GM12878 (cell line): Measurements from ENCODE around the gene SCYGR1. TPM values are rescaled to one million over a fixed set of nuclear protein-coding genes. Genes with fewer than 3 reads are reported as not detected.

Experiments used
- ATAC-seq: fragments of 200-7000 bp; cut with Tn5 transposase; 3 replicates; pipeline ENCODE4 v1.9.1; 2020; ENCODE audit warnings: mild to moderate bottlenecking, moderate library complexity
- BruUV-seq: library from RNA; stranded (reverse); fragments of 400-500 nt; replicated peaks from 2 replicates; lab custom pipeline; 2021; lab: Mats Ljungman, UMichigan
- CTCF ChIA-PET: fragments of 300-600 bp; sonication (Branson Sonifier 250); formaldehyde crosslinking; extraction: SDS; loops from one replicate; lab custom pipeline; 2021; ENCODE audit warnings: inconsistent platforms; lab: Yijun Ruan, JAX
- POLR2A ChIA-PET: fragments of 350-600 bp; formaldehyde crosslinking; extraction: SDS; loops from one replicate; lab custom pipeline; 2021; ENCODE audit warnings: inconsistent platforms; lab: Charles Lee
- RAD21 ChIA-PET: fragments of 300-600 bp; sonication (Branson Sonifier 250); formaldehyde crosslinking; loops from one replicate; lab custom pipeline; 2023; ENCODE audit warnings: antibody characterized with exemption; ENCODE audit not compliant: unreplicated experiment; lab: Charles Lee
- SMC1A ChIA-PET: fragments of 300-600 bp; sonication (Branson Sonifier 250); formaldehyde crosslinking; loops from one replicate; lab custom pipeline; 2023; ENCODE audit not compliant: unreplicated experiment, uncharacterized antibody; lab: Charles Lee
- DNase-seq: peaks from one replicate; pipeline ENCODE4 v3.0.0-alpha.2; 2011; ENCODE audit warnings: low read depth, low spot score
- FAIRE-seq: peaks from 3 replicates; lab custom pipeline; 2011; peaks lifted over from hg19 to GRCh38; lab: Jason Lieb, UNC
- H2AFZ ChIP-seq: 2 replicates; pipeline ENCODE4 v1.6.0; 2011; ENCODE audit warnings: low read depth, low read length, control low read depth; ENCODE audit not compliant: control insufficient read depth
- H3K27ac ChIP-seq: 2 replicates; pipeline ENCODE4 v1.5.1; 2011; ENCODE audit warnings: control low read depth; ENCODE audit not compliant: control insufficient read depth, insufficient read depth
- H3K27me3 ChIP-seq, 2 experiments: replicated peaks in 1 of 2; 2 replicates each; pipeline versions ENCODE4 v1.6.0 to v1.6.1; 2011; ENCODE audit warnings: low read length in 1 of 2; ENCODE audit not compliant: control insufficient read depth in 2 of 2, insufficient read depth in 2 of 2
- H3K36me3 ChIP-seq, 2 experiments: 2 replicates each; pipeline ENCODE4 v1.5.1; 2011; ENCODE audit warnings: low read length in 1 of 2; ENCODE audit not compliant: control insufficient read depth in 2 of 2, insufficient read depth in 2 of 2
- H3K4me1 ChIP-seq: 2 replicates; pipeline ENCODE4 v1.6.1; 2011; ENCODE audit warnings: mild to moderate bottlenecking, low read length, moderate library complexity, mixed read lengths; ENCODE audit not compliant: control insufficient read depth, insufficient read depth
- H3K4me2 ChIP-seq: 2 replicates; pipeline ENCODE4 v1.6.0; 2011; ENCODE audit warnings: control low read depth; ENCODE audit not compliant: control insufficient read depth, insufficient read depth
- H3K4me3 ChIP-seq: fragments of 200-600 bp; sonication (generic); 2 replicates; pipeline ENCODE4 v1.5.1; 2016
- H3K79me2 ChIP-seq: 2 replicates; pipeline ENCODE4 v1.6.0; 2011; ENCODE audit warnings: low read length; ENCODE audit not compliant: control insufficient read depth, insufficient read depth
- H3K9ac ChIP-seq: 2 replicates; pipeline ENCODE4 v1.8.0; 2011; ENCODE audit warnings: low read length, control low read depth, mixed read lengths; ENCODE audit not compliant: control insufficient read depth, insufficient read depth
- H3K9me3 ChIP-seq: replicated peaks from 3 replicates; pipeline ENCODE4 v1.5.1; 2011; ENCODE audit warnings: mild to moderate bottlenecking, low read length; ENCODE audit not compliant: control insufficient read depth, insufficient read depth
- H4K20me1 ChIP-seq: 2 replicates; pipeline ENCODE4 v1.6.0; 2011; ENCODE audit not compliant: control insufficient read depth, insufficient read depth
- ASH2L ChIP-seq: fragments of 300-600, 200-600 bp; sonication (generic); IDR thresholded peaks from 2 replicates; pipeline ENCODE4 v1.6.1; 2017; ENCODE audit warnings: low read depth, mild to moderate bottlenecking, borderline replicate concordance
- ATF2 ChIP-seq: IDR thresholded peaks from 2 replicates; pipeline ENCODE4 v1.6.1; 2012; ENCODE audit warnings: low read length, inconsistent platforms
- BHLHE40 ChIP-seq, 2 experiments: fragments of 450-650 bp in 1 of 2; IDR thresholded peaks; 2 replicates each; pipeline ENCODE4 v1.6.1; 2011 to 2017; ENCODE audit warnings: low read depth in 2 of 2, borderline replicate concordance in 1 of 2, improper control_type of control experiment in 1 of 2, low read length in 1 of 2, mild to moderate bottlenecking in 1 of 2
- ESRRA ChIP-seq: IDR thresholded peaks from 2 replicates; pipeline ENCODE4 v1.6.1; 2012; ENCODE audit warnings: mild to moderate bottlenecking, low read length, improper control_type of control experiment
- PKNOX1 ChIP-seq: fragments of 450-650 bp; IDR thresholded peaks from 2 replicates; pipeline ENCODE4 v1.6.1; 2016; ENCODE audit warnings: mild to moderate bottlenecking
- RBBP5 ChIP-seq: fragments of 200-600 bp; sonication (generic); conservative IDR thresholded peaks from 2 replicates; pipeline ENCODE4 v1.6.1; 2016
- RELA ChIP-seq: fragments of 450-650 bp; IDR thresholded peaks from 2 replicates; pipeline ENCODE4 v1.8.0; 2014; ENCODE audit warnings: borderline replicate concordance; ENCODE audit not compliant: partially characterized antibody
- USF1 ChIP-seq: IDR thresholded peaks from 2 replicates; pipeline ENCODE4 v1.6.1; 2011; ENCODE audit warnings: borderline replicate concordance, low read depth, mild to moderate bottlenecking, moderate library complexity, mixed read lengths, low read length; ENCODE audit not compliant: insufficient read depth; ENCODE audit errors: extremely low read length
- WGBS: methylation state at CpG from one replicate; pipeline ENCODE4 v1.1.6; 2016; ENCODE audit warnings: low lambda C conversion rate; ENCODE audit not compliant: insufficient replicate concordance, insufficient coverage; ENCODE audit errors: missing lambda C conversion rate; 5-methylcytosine and 5-hydroxymethylcytosine counted together
- in situ Hi-C: fragments of 300-500 bp; cut with MboI; formaldehyde crosslinking; loops from 9 replicates; pipeline ENCODE4 v1.14.3; 2018; ENCODE audit warnings: mixed read lengths
- intact Hi-C: fragments of 100-400 bp; cut with micrococcal nuclease; formaldehyde crosslinking; loops from one replicate; pipeline ENCODE4 v1.14.2; 2022; ENCODE audit not compliant: unreplicated experiment
- polyA plus RNA-seq, 11 experiments: library from polyadenylated mRNA; depleted of rRNA in 4 of 11; unstranded in 6 of 11; stranded (reverse) in 5 of 11; fragments of >200 nt; fragmentation: Nextera tagmentation in 4 of 11; fragmentation: Illumina TruSeq in 1 of 11; extraction: Ambion mirVana in 4 of 11; extraction: Trizol in 1 of 11; gene quantifications; 1 replicate in 1 of 11; 2 replicates in 10 of 11; pipeline versions ENCODE4 v1.2.1 to v1.2.3, GENCODE V29; 2011 to 2016; ENCODE audit warnings: inconsistent platforms in 2 of 11, missing spikeins in 2 of 11, low read depth in 1 of 11
- total RNA-seq, 4 experiments: library from RNA; depleted of rRNA in 3 of 4; stranded (reverse); fragments of >200 nt in 3 of 4; fragmentation: Illumina TruSeq in 1 of 4; extraction: Trizol in 1 of 4; gene quantifications; 2 replicates each; pipeline versions ENCODE4 v1.2.1 to v1.2.3, GENCODE V29; 2013 to 2021

SCYGR1 gene
- total and polyA plus RNA-seq, 10 of the 15 experiments (the other 5 are each of a cell fraction or from before 2014, with no cell fraction given): not detected

GRCh38 chr2:227423656-227424499, 36.1 kb upstream of the SCYGR1 start:
- H4K20me1 ChIP-seq: no peaks in the 10 kb centered on the region
- RAD21 ChIA-PET: no interaction called here
- H3K4me1 ChIP-seq: no peaks in the 10 kb centered on the region
- no peak overlapping the region for H3K27ac ChIP-seq
- CTCF ChIA-PET: interaction anchor here (0.9 kb wide), 1 partner anchor 9 kb away, joined by 3 read pairs; no protein-coding TSS in a partner anchor
- no peak overlapping the region for H2AFZ ChIP-seq
- no peak for ATAC-seq
- POLR2A ChIA-PET: no interaction called here
- no peak for FAIRE-seq
- H3K79me2 ChIP-seq: no peaks in the 10 kb centered on the region
- H3K36me3 ChIP-seq: no peaks in the 10 kb centered on the region
- SMC1A ChIA-PET: no interaction called here
- no peak overlapping the region for H3K4me2 ChIP-seq
- in situ Hi-C loops: no loop called here
- intact Hi-C loops: no loop called here
- no peak overlapping the region for H3K9ac ChIP-seq
- no TSS peak for BruUV-seq
- no peaks in the 10 kb centered on the region for H3K9me3 ChIP-seq
- H3K4me3 ChIP-seq: no peak overlapping the region
- H3K27me3 ChIP-seq: no peaks in the 10 kb centered on the region
- DNase-seq: no peak
- WGBS: 82% methylated on average over 10 of the region's 10 CpGs
- no peak for TF ChIP-seq ATF2
- TF ChIP-seq ESRRA: no peak
- TF ChIP-seq ASH2L: no peak
- no peak for TF ChIP-seq PKNOX1
- TF ChIP-seq RELA: no peak
- no peak for TF ChIP-seq BHLHE40 (IDR thresholded peaks at IDR 0.05; ENCODE audit: borderline replicate concordance in 1 of 2, low read depth in 2 of 2, low read length in 1 of 2)
- TF ChIP-seq RBBP5: no peak
- TF ChIP-seq USF1: no peak
- TF ChIP-seq, all 136 proteins: peak for 0
